ENCODE data around the gene GFPT1. TPM values are rescaled to one million over a fixed set of nuclear protein-coding genes. Genes with fewer than 3 reads are reported as not detected.

The GFPT1 gene
- total RNA-seq: 10 to 100 TPM; 16.4 to 16.8 TPM

DNA sequence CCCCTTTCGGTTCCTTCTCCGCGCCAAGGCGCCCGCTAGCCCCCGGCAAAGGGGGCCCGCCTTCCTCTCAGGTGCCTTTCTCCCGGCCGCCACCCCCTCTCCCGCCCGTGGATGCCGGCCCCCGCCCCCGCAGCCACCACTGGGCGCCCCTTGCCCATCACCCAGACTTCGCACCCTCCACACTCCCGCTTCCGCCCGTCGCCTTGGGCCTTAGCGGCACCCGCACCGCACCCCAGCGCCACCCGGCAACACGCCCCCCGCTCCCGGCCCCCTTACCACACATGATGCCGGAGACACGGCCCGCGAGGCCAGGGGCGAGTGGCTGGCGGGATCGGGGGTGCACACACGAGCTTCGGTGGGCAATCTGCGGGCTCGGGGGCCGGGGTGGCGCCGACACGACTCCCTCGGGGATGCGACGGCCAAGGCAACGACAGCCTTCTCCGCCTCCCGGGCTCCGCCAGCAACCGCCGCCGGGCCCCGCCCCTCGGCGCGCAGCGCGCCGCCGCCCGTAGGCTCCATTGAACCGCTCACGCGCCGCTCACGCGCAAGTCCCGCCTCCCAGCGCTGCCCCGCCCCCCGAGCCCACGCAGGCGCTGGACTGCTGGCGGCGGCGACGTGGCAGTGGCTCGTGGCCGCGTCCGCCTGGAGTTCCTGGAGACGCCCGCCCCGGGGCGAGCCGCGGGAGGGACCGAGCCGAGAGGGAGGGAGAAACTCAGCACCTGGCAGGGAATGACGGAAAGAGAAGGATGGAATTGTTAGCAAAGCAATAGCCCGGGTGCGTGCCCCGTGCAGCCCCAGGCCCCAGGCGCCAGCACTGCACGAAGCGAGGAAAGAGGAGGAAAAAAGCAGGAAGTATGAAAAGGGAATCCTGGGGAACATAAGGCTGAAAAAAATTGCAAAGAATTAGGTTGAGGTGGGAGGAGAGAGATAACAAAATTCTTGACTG lies at the start of gene GFPT1:
Gene GFPT1 (minus strand): TSS at position 439 of the 946 bp plus-strand sequence. CDS start 156 bp downstream, at position 283.

Other genes starting within 250 kb of the GFPT1 start
- gene NFU1, start 50.2 kb upstream of the GFPT1 start, total RNA-seq: 10 to 100 TPM; 24.8 to 26.6 TPM